GM23338 (cell line): Measurements from ENCODE around the gene AURKAIP1. TPM values are rescaled to one million over a fixed set of nuclear protein-coding genes. Genes with fewer than 3 reads are reported as not detected.
A peak's percentile ranks its signal among the peaks of the same experiment; 100 is the strongest.

Experiments
- ATAC-seq: fragments of 200-7000 bp; cut with Tn5 transposase; 3 replicates; pipeline ENCODE4 v1.9.1; 2020
- DNase-seq: peaks from one replicate; pipeline ENCODE4 v3.0.0-alpha.2; 2015; ENCODE audit warnings: low spot score
- H2AFZ ChIP-seq: fragments of 200-600 bp; sonication (generic); 2 replicates; pipeline ENCODE4 v1.8.0; 2016; ENCODE audit warnings: antibody characterized with exemption, mild to moderate bottlenecking, moderate library complexity
- H3F3A ChIP-seq: fragments of 200-600 bp; sonication (generic); replicated peaks from 2 replicates; pipeline ENCODE4 v1.8.0; 2017; ENCODE audit warnings: antibody characterized with exemption, mixed run types, low read depth
- H3K27ac ChIP-seq: fragments of 200-600 bp; sonication (generic); 2 replicates; pipeline ENCODE4 v1.6.1; 2016; ENCODE audit warnings: low read depth
- H3K27me3 ChIP-seq: fragments of 200-600 bp; sonication (generic); 2 replicates; pipeline ENCODE4 v1.8.0; 2016; ENCODE audit warnings: mild to moderate bottlenecking, mixed run types, moderate library complexity; ENCODE audit not compliant: insufficient read depth
- H3K36me3 ChIP-seq: fragments of 200-600 bp; sonication (generic); 2 replicates; pipeline ENCODE4 v1.8.0; 2016; ENCODE audit warnings: mild to moderate bottlenecking; ENCODE audit not compliant: insufficient read depth
- H3K4me1 ChIP-seq: fragments of 200-600 bp; sonication (generic); 2 replicates; pipeline ENCODE4 v1.8.0; 2016; ENCODE audit warnings: mild to moderate bottlenecking, moderate library complexity; ENCODE audit not compliant: insufficient read depth
- H3K4me2 ChIP-seq: fragments of 200-600 bp; sonication (generic); 2 replicates; pipeline ENCODE4 v1.7.1; 2017; ENCODE audit warnings: mixed run types
- H3K4me3 ChIP-seq: fragments of 200-600 bp; sonication (generic); 2 replicates; pipeline ENCODE4 v1.6.1; 2016; ENCODE audit warnings: mixed run types
- H3K79me2 ChIP-seq: fragments of 200-600 bp; sonication (generic); replicated peaks from 2 replicates; pipeline ENCODE4 v1.8.0; 2017; ENCODE audit warnings: mild to moderate bottlenecking; ENCODE audit not compliant: insufficient read depth
- H3K9me2 ChIP-seq: fragments of 200-600 bp; sonication (generic); 2 replicates; pipeline ENCODE4 v1.8.0; 2017; ENCODE audit not compliant: insufficient read depth
- H4K20me1 ChIP-seq: fragments of 200-600 bp; sonication (generic); replicated peaks from 2 replicates; pipeline ENCODE4 v1.8.0; 2017; ENCODE audit warnings: mild to moderate bottlenecking; ENCODE audit not compliant: insufficient read depth
- H3K27ac Mint-ChIP-seq: 2 replicates; pipeline ENCODE4 v1.8.0; 2020; ENCODE audit warnings: inconsistent platforms, mild to moderate bottlenecking, moderate library complexity, mixed read lengths
- H3K27me3 Mint-ChIP-seq: 3 replicates; pipeline ENCODE4 v1.8.0; 2022; ENCODE audit warnings: low read depth, mild to moderate bottlenecking, moderate library complexity, mixed read lengths, inconsistent platforms; ENCODE audit not compliant: insufficient read depth, poor library complexity
- H3K36me3 Mint-ChIP-seq: 3 replicates; pipeline ENCODE4 v1.8.0; 2021; ENCODE audit warnings: low read depth, mild to moderate bottlenecking, inconsistent platforms, moderate library complexity, mixed read lengths
- H3K4me1 Mint-ChIP-seq: 3 replicates; pipeline ENCODE4 v1.8.0; 2020; ENCODE audit warnings: mild to moderate bottlenecking, inconsistent platforms, mixed read lengths
- H3K4me3 Mint-ChIP-seq: 3 replicates; pipeline ENCODE4 v1.8.0; 2021; ENCODE audit warnings: moderate library complexity, mild to moderate bottlenecking, inconsistent platforms, mixed read lengths
- H3K9me3 Mint-ChIP-seq: 3 replicates; pipeline ENCODE4 v1.8.0; 2020; ENCODE audit warnings: moderate library complexity, mild to moderate bottlenecking, inconsistent platforms, mixed read lengths
- CREB1 ChIP-seq: fragments of 250-450 bp; sonication (Bioruptor Pico); IDR thresholded peaks from 2 replicates; pipeline ENCODE4 v1.5.0; 2020; ENCODE audit warnings: low read depth, mild to moderate bottlenecking, moderate library complexity
- EZH2 ChIP-seq: fragments of 200-600 bp; sonication (generic); IDR thresholded peaks from one replicate; pipeline ENCODE4 v1.8.0; 2017; ENCODE audit warnings: antibody characterized with exemption, mild to moderate bottlenecking, low read depth; ENCODE audit not compliant: unreplicated experiment
- NANOG ChIP-seq: IDR thresholded peaks from 2 replicates; pipeline ENCODE4 v1.6.1; 2016; ENCODE audit warnings: antibody characterized with exemption, borderline replicate concordance
- POLR2AphosphoS5 ChIP-seq: IDR thresholded peaks from 2 replicates; pipeline ENCODE4 v1.6.1; 2016; ENCODE audit warnings: antibody characterized with exemption, low read depth
- REST ChIP-seq: IDR thresholded peaks from one replicate; pipeline ENCODE4 v1.6.1; 2018; ENCODE audit warnings: antibody characterized with exemption; ENCODE audit not compliant: unreplicated experiment
- ZNF331 ChIP-seq: fragments of 250-450 bp; sonication (Bioruptor Pico); IDR thresholded peaks from 2 replicates; pipeline ENCODE4 v1.5.0; 2020; ENCODE audit warnings: low read depth, mild to moderate bottlenecking, moderate library complexity
- ZNF462 ChIP-seq: fragments of 250-450 bp; sonication (Bioruptor Pico); IDR thresholded peaks from 2 replicates; pipeline ENCODE4 v1.5.0; 2020; ENCODE audit warnings: mild to moderate bottlenecking, moderate library complexity
- polyA plus RNA-seq: library from polyadenylated mRNA; unstranded; fragments of >200 nt; fragmentation: Nextera tagmentation; extraction: Ambion mirVana; gene quantifications from 2 replicates; pipeline ENCODE4 v1.2.1, GENCODE V29; 2016
- total RNA-seq: library from RNA; depleted of rRNA; stranded (reverse); fragments of >200 nt; shearing (Covaris generic); gene quantifications from 2 replicates; pipeline ENCODE4 v1.2.3, GENCODE V29; 2014

The AURKAIP1 gene
- total and polyA plus RNA-seq, 2 experiments from 2014 or later, result 167 to 355 TPM

GRCh38 chr1:1376551-1377226, 1.7 kb upstream of the AURKAIP1 start:
- DNase-seq, result no peak
- peaks cover 21% of the 10 kb centered on the region for H3K79me2 ChIP-seq
- Mint-ChIP-seq H3K4me3 (peak overlapping the region; percentile 90), H3K4me1 (peaks cover 7% of the 10 kb centered on the region), H3K27ac (peak overlapping the region; percentile 83; the same call in 1 of the 2 replicates), H3K36me3 (peaks cover 9% of the 10 kb centered on the region; the same call in 2 of the 3 replicates), H3K9me3 (no peaks in the 10 kb centered on the region; the same call in 2 of the 3 replicates), H3K27me3 (peaks cover 5% of the 10 kb centered on the region)
- H3K4me2 ChIP-seq, result peak overlapping the region; percentile 72; the same call in 1 of the 2 replicates
- H3K4me3 ChIP-seq, result no peak overlapping the region
- peaks cover 12% of the 10 kb centered on the region for H4K20me1 ChIP-seq
- peaks cover 9% of the 10 kb centered on the region for H3K4me1 ChIP-seq
- H3K36me3 ChIP-seq, result no peaks in the 10 kb centered on the region
- H2AFZ ChIP-seq, result no peak overlapping the region
- no peak for ATAC-seq
- no peaks in the 10 kb centered on the region for H3K27me3 ChIP-seq
- no peaks in the 10 kb centered on the region for H3K9me2 ChIP-seq
- peaks cover 19% of the 10 kb centered on the region for H3F3A ChIP-seq
- peak overlapping the region; percentile 94; the same call in 1 of the 2 replicates for H3K27ac ChIP-seq
- no peak for TF ChIP-seq EZH2
- TF ChIP-seq POLR2AphosphoS5, result no peak
- TF ChIP-seq CREB1 (CRISPR knock-in tag), result no peak
- TF ChIP-seq NANOG, result no peak
- no peak for TF ChIP-seq ZNF331
- TF ChIP-seq REST, result no peak

GRCh38 chr1:1374589-1374928, 448 bp downstream of the AURKAIP1 start:
- Histone ChIP-seq H2AFZ (no peak overlapping the region), H3K27me3 (no peaks in the 10 kb centered on the region), H3K4me3 (peak overlapping the region; percentile 96), H3K27ac (peak overlapping the region; percentile 70; the same call in 1 of the 2 replicates), H4K20me1 (peaks cover 12% of the 10 kb centered on the region), H3K4me2 (peak overlapping the region; percentile 88), H3K79me2 (peaks cover 21% of the 10 kb centered on the region), H3K4me1 (peaks cover 9% of the 10 kb centered on the region), H3K36me3 (no peaks in the 10 kb centered on the region), H3K9me2 (no peaks in the 10 kb centered on the region), H3F3A (peaks cover 19% of the 10 kb centered on the region)
- TF ChIP-seq POLR2AphosphoS5, result no peak
- TF ChIP-seq ZNF462 (CRISPR knock-in tag), result no peak
- Mint-ChIP-seq H3K4me1 (peaks cover 7% of the 10 kb centered on the region), H3K9me3 (no peaks in the 10 kb centered on the region; the same call in 2 of the 3 replicates), H3K27ac (peak overlapping the region; percentile 62), H3K4me3 (peak overlapping the region; percentile 90), H3K27me3 (peaks cover 5% of the 10 kb centered on the region), H3K36me3 (peaks cover 9% of the 10 kb centered on the region; the same call in 2 of the 3 replicates)
- ATAC-seq (no peak; the same call in 2 of the 3 replicates), DNase-seq (peak; percentile 40)
